Muscle of back (tissue), 11 donors: Measurements from ENCODE around the gene ZNF79. TPM values are rescaled to one million over a fixed set of nuclear protein-coding genes. Genes with fewer than 3 reads are reported as not detected.

ENCODE experiments used
- DNase-seq, 3 donors: peaks; one replicate each; pipeline versions ENCODE4 v3.0.0 to v3.0.0-alpha.2; 2013
- polyA plus RNA-seq, 10 donors: library from polyadenylated mRNA; unstranded; fragments of 120-200 nt; gene quantifications; one replicate each; pipeline ENCODE4 v1.2.1, GENCODE V29; 2013; ENCODE audit not compliant: insufficient read length in 10 of 10

Gene ZNF79
- polyA plus RNA-seq, 10 donors = 4.0 to 7.3 (median 4.6) TPM

- no peak for DNase-seq
Measured at GRCh38 chr9:127423476-127423933, 677 bp upstream of the ZNF79 start.

- no peak for DNase-seq
Measured at GRCh38 chr9:127424676-127424999, 456 bp downstream of the ZNF79 start.

GRCh38 chr9:127426756-127427155, 2.6 kb downstream of the ZNF79 start:
- DNase-seq = no peak

GRCh38 chr9:127428348-127428747, 4.2 kb downstream of the ZNF79 start:
- no peak for DNase-seq

- no peak for DNase-seq
Measured at GRCh38 chr9:127430415-127430814, 6.2 kb downstream of the ZNF79 start.

- DNase-seq = no peak
Measured at GRCh38 chr9:127437497-127438264, 13.5 kb downstream of the ZNF79 start.

- DNase-seq = no peak
Measured at GRCh38 chr9:127438394-127438793, 14.2 kb downstream of the ZNF79 start.

GRCh38 chr9:127444283-127444920, 20.2 kb downstream of the ZNF79 start:
- no peak for DNase-seq

GRCh38 chr9:127444921-127445850, 21.0 kb downstream of the ZNF79 start:
- no peak for DNase-seq

- no peak for DNase-seq
Measured at GRCh38 chr9:127445851-127446712, 21.9 kb downstream of the ZNF79 start.

GRCh38 chr9:127446713-127447415, 22.7 kb downstream of the ZNF79 start:
- DNase-seq = no peak

- no peak for DNase-seq
Measured at GRCh38 chr9:127447416-127448111, 23.4 kb downstream of the ZNF79 start.

GRCh38 chr9:127448112-127448805, 24.1 kb downstream of the ZNF79 start:
- DNase-seq = no peak

GRCh38 chr9:127449332-127449966, 25.3 kb downstream of the ZNF79 start:
- no peak for DNase-seq

- DNase-seq = peak in 1 of 3 donors; percentile 53
Measured at GRCh38 chr9:127450243-127450760, 26.1 kb downstream of the ZNF79 start.

GRCh38 chr9:127450830-127451607, 26.8 kb downstream of the ZNF79 start, which contains the start of the genes LRSAM1 and RPL12:
Gene LRSAM1, plus strand, starts transcription at chr9:127451510. Its CDS starts 3,018 bp downstream, at chr9:127454528.
Gene RPL12, minus strand, starts transcription at chr9:127451406. Its CDS starts 89 bp downstream, at chr9:127451317.
- DNase-seq = peak; percentile 96 to 98 (median 97)

- DNase-seq = no peak
Measured at GRCh38 chr9:127451608-127451857, 27.4 kb downstream of the ZNF79 start.
